Common myeloid progenitor, CD34-positive (primary cell): ENCODE data around the gene FHIT.

Source experiments
- CTCF ChIA-PET: fragments of 350-600 bp; sonication (Branson Sonifier 250); formaldehyde crosslinking; loops from one replicate; lab custom pipeline; 2021; ENCODE audit warnings: antibody characterized with exemption; lab: Charles Lee
- POLR2A ChIA-PET: fragments of 350-600 bp; sonication (Branson Sonifier 250); formaldehyde crosslinking; loops from one replicate; lab custom pipeline; 2021; ENCODE audit warnings: antibody characterized with exemption; lab: Charles Lee
- DNase-seq, 3 donors: peaks; one replicate each; pipeline versions ENCODE4 v3.0.0 to v3.0.0-alpha.2; 2013
- H3K27ac ChIP-seq, 2 experiments: 1 replicate in 1 of 2; 2 replicates in 1 of 2; pipeline ENCODE4 v1.7.0; 2013; ENCODE audit warnings: inconsistent platforms in 2 of 2, low read length in 2 of 2, mild to moderate bottlenecking in 2 of 2, low read depth in 1 of 2, moderate library complexity in 1 of 2; ENCODE audit not compliant: severe bottlenecking in 2 of 2, insufficient read depth in 1 of 2, poor library complexity in 1 of 2
- H3K27me3 ChIP-seq, 5 experiments: replicated peaks in 2 of 5; 1 replicate in 3 of 5; 2 replicates in 2 of 5; pipeline versions ENCODE4 v1.6.1 to v1.7.0; 2013; ENCODE audit warnings: low read length in 4 of 5, mild to moderate bottlenecking in 2 of 5, moderate library complexity in 2 of 5, inconsistent platforms in 1 of 5; ENCODE audit not compliant: insufficient read depth in 5 of 5, control insufficient read depth in 4 of 5
- H3K36me3 ChIP-seq, 4 experiments: 1 replicate in 2 of 4; 2 replicates in 2 of 4; pipeline versions ENCODE4 v1.6.1 to v1.7.0; 2013; ENCODE audit warnings: low read length in 3 of 4, control low read depth in 1 of 4, mild to moderate bottlenecking in 1 of 4; ENCODE audit not compliant: control insufficient read depth in 4 of 4, insufficient read depth in 4 of 4
- H3K4me1 ChIP-seq, 4 experiments: 1 replicate in 3 of 4; 2 replicates in 1 of 4; pipeline versions ENCODE4 v1.6.1 to v1.7.1; 2013; ENCODE audit warnings: low read length in 3 of 4, mild to moderate bottlenecking in 3 of 4, control low read depth in 1 of 4, inconsistent platforms in 1 of 4, moderate library complexity in 1 of 4; ENCODE audit not compliant: control insufficient read depth in 4 of 4, insufficient read depth in 4 of 4; ENCODE audit errors: control extremely low read depth in 1 of 4
- H3K4me3 ChIP-seq, 7 experiments: 1 replicate in 4 of 7; 2 replicates in 3 of 7; pipeline versions ENCODE4 v1.5.1 to v1.7.0; 2013; ENCODE audit warnings: mild to moderate bottlenecking in 7 of 7, low read length in 6 of 7, moderate library complexity in 6 of 7, inconsistent platforms in 2 of 7, low read depth in 2 of 7, control low read depth in 1 of 7; ENCODE audit not compliant: insufficient read depth in 4 of 7, control insufficient read depth in 1 of 7; ENCODE audit errors: extremely low read depth in 1 of 7
- H3K9me3 ChIP-seq, 5 experiments: 1 replicate in 4 of 5; 2 replicates in 1 of 5; pipeline versions ENCODE4 v1.6.1 to v1.7.1; 2013; ENCODE audit warnings: low read length in 4 of 5, mild to moderate bottlenecking in 2 of 5, inconsistent platforms in 1 of 5, low read depth in 1 of 5, moderate library complexity in 1 of 5; ENCODE audit not compliant: control insufficient read depth in 4 of 5, insufficient read depth in 2 of 5; ENCODE audit errors: control extremely low read depth in 1 of 5
- WGBS: methylation state at CpG from one replicate; pipeline ENCODE4 v1.1.5; 2013; ENCODE audit not compliant: insufficient coverage; 5-methylcytosine and 5-hydroxymethylcytosine counted together

Gene FHIT

DNA sequence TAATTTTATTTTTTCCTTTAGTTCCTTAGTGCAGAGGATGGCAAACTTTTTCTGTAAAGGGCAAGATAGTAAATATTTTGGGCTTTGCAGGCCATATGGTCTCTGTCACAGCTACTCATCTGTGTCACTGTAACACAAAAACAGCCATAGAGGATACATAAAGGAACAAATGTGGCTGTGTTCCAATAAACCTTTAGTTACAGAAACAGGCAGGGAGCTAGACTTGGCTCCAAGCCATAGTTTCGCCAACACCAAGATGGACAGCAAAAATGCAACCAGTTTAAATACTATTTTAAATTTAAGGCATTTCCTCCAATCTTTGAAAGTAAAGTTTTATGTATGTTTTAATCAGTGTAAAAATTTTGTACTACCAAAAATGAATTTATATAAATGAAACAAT lies 753.4 kb downstream of the FHIT start:
- Histone ChIP-seq H3K9me3 (no peaks in the 10 kb centered on the region), H3K27me3 (no peaks in the 10 kb centered on the region), H3K27ac (no peak overlapping the region), H3K4me1 (no peaks in the 10 kb centered on the region), H3K36me3 (no peaks in the 10 kb centered on the region), H3K4me3 (no peak overlapping the region)
- no peak for DNase-seq
- ChIA-PET CTCF (interaction anchor here (0.7 kb wide), 1 partner anchor 63 kb away, joined by 3 read pairs; no protein-coding TSS in a partner anchor), POLR2A (no interaction called here)
- no CpG with 5 or more reads among the region's 1 CpG for WGBS

DNA sequence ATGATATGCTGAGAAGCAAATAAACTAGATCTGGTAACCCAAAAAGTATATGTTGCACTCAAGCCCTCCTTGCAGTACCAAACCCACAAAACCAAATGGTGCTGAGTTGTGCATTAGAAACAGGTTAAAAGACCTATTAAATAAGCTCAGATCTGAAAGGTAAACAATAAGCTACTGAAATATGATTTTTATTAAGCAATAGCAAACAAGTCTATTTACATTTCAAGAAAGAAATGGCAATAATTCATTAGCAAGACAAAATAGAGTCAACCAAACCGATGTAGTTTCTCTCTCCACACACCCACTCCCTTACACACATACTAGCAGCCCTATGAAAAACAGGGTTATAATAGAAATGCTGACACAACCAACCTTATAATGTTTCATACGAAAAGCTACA lies 760.3 kb downstream of the FHIT start:
- H3K36me3 ChIP-seq: no peaks in the 10 kb centered on the region
- DNase-seq: no peak
- POLR2A ChIA-PET: no interaction called here
- H3K4me3 ChIP-seq: no peak overlapping the region
- CTCF ChIA-PET: no interaction called here
- no peaks in the 10 kb centered on the region for H3K9me3 ChIP-seq
- no peaks in the 10 kb centered on the region for H3K27me3 ChIP-seq
- no peak overlapping the region for H3K27ac ChIP-seq
- H3K4me1 ChIP-seq: no peaks in the 10 kb centered on the region
- WGBS: no CpG with 5 or more reads among the region's 2 CpGs

DNA sequence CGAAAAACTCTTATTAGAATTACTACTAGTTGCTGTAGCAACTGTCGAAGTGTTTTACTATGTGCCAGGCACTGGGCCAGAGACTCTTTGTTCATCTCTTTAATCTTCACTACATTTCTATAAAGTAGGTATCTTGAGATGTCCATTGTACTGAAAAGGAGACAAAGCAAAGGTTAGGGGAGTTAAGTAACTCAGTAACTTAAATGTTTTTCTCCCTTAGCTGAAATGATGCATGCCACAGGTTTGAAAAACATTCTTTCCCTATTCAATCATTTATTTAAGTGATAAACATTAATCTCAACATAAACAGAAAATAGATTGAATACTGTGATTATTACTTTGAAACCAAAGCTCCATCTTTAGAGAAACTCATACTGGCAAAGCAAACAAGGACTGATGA lies 776.2 kb downstream of the FHIT start:
- ChIA-PET CTCF (no interaction called here), POLR2A (no interaction called here)
- H3K27ac ChIP-seq: no peak overlapping the region
- no peak overlapping the region for H3K4me3 ChIP-seq
- no peaks in the 10 kb centered on the region for H3K4me1 ChIP-seq
- H3K36me3 ChIP-seq: no peaks in the 10 kb centered on the region
- peaks cover 0 to 4% (median 0%) of the 10 kb centered on the region in 5 experiments for H3K9me3 ChIP-seq
- no peaks in the 10 kb centered on the region for H3K27me3 ChIP-seq
- no CpG with 5 or more reads among the region's 2 CpGs for WGBS
- DNase-seq: no peak

DNA sequence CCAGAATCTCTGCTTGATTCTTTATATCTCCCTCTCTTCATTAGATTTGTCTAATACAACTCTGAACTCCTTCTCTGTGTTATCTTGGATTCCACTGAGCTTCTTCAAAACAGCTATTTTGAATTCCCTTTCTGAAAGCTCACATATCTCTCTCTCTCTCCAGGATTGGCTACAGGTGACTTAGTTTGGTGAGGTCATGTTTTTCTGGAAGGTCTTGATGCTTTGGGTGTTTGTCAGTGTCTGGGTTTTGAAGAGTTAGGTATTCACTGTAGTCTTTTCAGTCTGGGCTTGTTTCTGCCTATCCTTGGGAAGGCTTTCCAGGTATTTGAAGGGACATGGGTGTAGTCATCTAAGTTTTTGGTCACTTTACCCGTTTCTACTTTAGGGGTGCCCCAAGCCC lies 781.8 kb downstream of the FHIT start:
- H3K9me3 ChIP-seq: peaks cover 0 to 12% (median 5%) of the 10 kb centered on the region in 5 experiments
- no peak overlapping the region for H3K27ac ChIP-seq
- H3K4me3 ChIP-seq: no peak overlapping the region
- CTCF ChIA-PET: no interaction called here
- POLR2A ChIA-PET: no interaction called here
- no peaks in the 10 kb centered on the region for H3K4me1 ChIP-seq
- WGBS: 100% methylated on average over 1 of the region's 1 CpG
- no peaks in the 10 kb centered on the region for H3K27me3 ChIP-seq
- no peaks in the 10 kb centered on the region for H3K36me3 ChIP-seq
- DNase-seq: no peak

DNA sequence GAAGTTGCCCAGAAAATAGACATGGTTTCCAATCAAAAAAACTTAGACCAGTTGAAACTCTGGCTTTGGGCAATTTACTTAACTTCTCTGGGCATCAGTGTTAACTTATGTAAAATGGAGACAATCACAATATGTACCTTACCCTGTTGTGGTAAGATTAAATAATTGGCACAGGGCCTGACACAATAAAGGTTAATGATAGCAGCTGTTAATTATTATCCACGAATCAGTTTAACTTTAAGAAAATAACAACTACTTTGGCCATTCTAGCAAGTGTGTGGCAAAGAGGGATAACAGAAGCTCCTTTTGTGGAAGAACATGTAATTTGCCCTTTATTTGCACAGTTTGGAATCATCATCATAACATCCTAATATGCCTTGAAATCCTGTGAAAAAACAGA lies 787.6 kb downstream of the FHIT start:
- no peak overlapping the region for H3K27ac ChIP-seq
- ChIA-PET CTCF (no interaction called here), POLR2A (no interaction called here)
- H3K9me3 ChIP-seq: peaks cover 0 to 6% (median 0%) of the 10 kb centered on the region in 5 experiments
- no peaks in the 10 kb centered on the region for H3K36me3 ChIP-seq
- DNase-seq: no peak
- H3K27me3 ChIP-seq: no peaks in the 10 kb centered on the region
- H3K4me1 ChIP-seq: no peaks in the 10 kb centered on the region
- no peak overlapping the region for H3K4me3 ChIP-seq
- no CpG with 5 or more reads among the region's 1 CpG for WGBS

DNA sequence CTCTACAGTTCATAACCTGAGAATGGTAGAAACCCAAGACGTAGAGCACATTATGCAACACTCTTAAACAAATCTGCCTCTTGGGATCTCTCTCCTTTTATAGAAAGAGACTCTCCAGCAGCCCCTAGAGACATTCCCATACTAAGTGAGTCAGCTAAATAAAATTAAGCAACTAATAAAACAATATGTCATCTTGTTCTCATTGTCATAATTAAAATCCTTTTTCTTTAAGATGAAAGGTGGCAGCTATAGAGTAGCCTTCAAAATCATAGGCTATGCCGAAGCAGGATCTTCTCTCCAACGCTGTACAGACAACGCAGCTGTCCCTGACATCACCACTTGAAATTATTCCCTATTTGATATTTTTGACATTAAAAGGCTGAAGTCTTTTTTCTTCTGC lies 790.0 kb downstream of the FHIT start:
- H3K36me3 ChIP-seq: no peaks in the 10 kb centered on the region
- 93% methylated on average over 2 of the region's 4 CpGs for WGBS
- no peak overlapping the region for H3K27ac ChIP-seq
- H3K9me3 ChIP-seq: peaks cover 0 to 6% (median 0%) of the 10 kb centered on the region in 5 experiments
- DNase-seq: no peak
- H3K4me1 ChIP-seq: no peaks in the 10 kb centered on the region
- ChIA-PET CTCF (no interaction called here), POLR2A (no interaction called here)
- H3K27me3 ChIP-seq: no peaks in the 10 kb centered on the region
- no peak overlapping the region for H3K4me3 ChIP-seq

DNA sequence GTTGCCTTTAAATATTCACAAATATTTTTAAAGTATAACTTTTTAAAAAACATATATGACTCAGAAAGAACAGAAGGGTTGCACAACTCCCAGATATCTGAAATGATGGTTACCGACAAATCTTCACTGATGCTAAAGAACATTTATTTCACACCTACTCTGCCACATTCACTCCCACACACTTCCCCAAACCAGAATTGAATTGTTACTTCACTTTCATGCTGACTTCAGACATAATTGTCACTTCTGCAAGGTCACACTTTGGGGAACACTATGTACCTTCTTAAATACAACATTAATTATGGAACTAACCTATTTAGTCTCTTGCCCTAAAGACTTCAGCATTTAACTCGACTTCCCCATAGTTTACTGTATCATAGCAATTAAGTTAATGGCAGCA lies 795.1 kb downstream of the FHIT start:
- POLR2A ChIA-PET: no interaction called here
- no peak overlapping the region for H3K27ac ChIP-seq
- WGBS: 100% methylated on average over 1 of the region's 2 CpGs

More for the DNA sequence above, 795.1 kb downstream of the FHIT start:
- Histone ChIP-seq H3K4me1 (no peaks in the 10 kb centered on the region), H3K36me3 (no peaks in the 10 kb centered on the region), H3K9me3 (no peaks in the 10 kb centered on the region), H3K4me3 (no peak overlapping the region), H3K27me3 (no peaks in the 10 kb centered on the region)
- DNase-seq: no peak
- CTCF ChIA-PET: interaction anchor here (0.7 kb wide), 1 partner anchor 11 kb away, joined by 3 read pairs; no protein-coding TSS in a partner anchor
